CD4-positive, alpha-beta T cell (primary cell): ENCODE data around the gene ABHD10. TPM values are rescaled to one million over a fixed set of nuclear protein-coding genes. Genes with fewer than 3 reads are reported as not detected.
"Not testable (repeated sequence)": the region's sequence is repeated elsewhere in the genome, so short reads cannot be mapped to it uniquely, and the experiment has no call there.

Experiments
- ATAC-seq: fragments of 200-7000 bp; cut with Tn5 transposase; one replicate; pipeline ENCODE4 v1.10.0; 2022; ENCODE audit warnings: mild to moderate bottlenecking; ENCODE audit not compliant: poor library complexity
- CTCF ChIA-PET: fragments of 350-600 bp; sonication (Branson Sonifier 250); formaldehyde crosslinking; loops from one replicate; lab custom pipeline; 2021; ENCODE audit warnings: antibody characterized with exemption, inconsistent platforms; lab: Charles Lee
- POLR2A ChIA-PET: fragments of 350-600 bp; sonication (Branson Sonifier 250); formaldehyde crosslinking; loops from one replicate; lab custom pipeline; 2021; ENCODE audit warnings: antibody characterized with exemption, inconsistent platforms; lab: Charles Lee
- DNase-seq, 14 experiments: peaks; one replicate each; pipeline ENCODE4 v3.0.0-alpha.2; 2013 to 2020; ENCODE audit warnings: mixed read lengths in 2 of 14
- H3K27ac ChIP-seq, 2 donors: one replicate each; pipeline versions ENCODE4 v1.5.1 to v1.7.0; 2013; ENCODE audit warnings: low read length in 2 of 2, low read depth in 1 of 2, mild to moderate bottlenecking in 1 of 2
- H3K27me3 ChIP-seq, 2 experiments: 1 replicate in 1 of 2; 2 replicates in 1 of 2; pipeline versions ENCODE4 v1.6.1 to v1.7.0; 2013; ENCODE audit warnings: low read length in 2 of 2, control low read depth in 1 of 2, mild to moderate bottlenecking in 1 of 2, moderate library complexity in 1 of 2; ENCODE audit not compliant: insufficient read depth in 2 of 2, control insufficient read depth in 1 of 2
- H3K36me3 ChIP-seq: one replicate; pipeline ENCODE4 v1.6.1; 2013; ENCODE audit warnings: low read length, control low read depth; ENCODE audit not compliant: insufficient read depth
- H3K4me1 ChIP-seq: one replicate; pipeline ENCODE4 v1.6.1; 2013; ENCODE audit warnings: low read length, control low read depth; ENCODE audit not compliant: insufficient read depth
- H3K4me3 ChIP-seq: one replicate; pipeline ENCODE4 v1.5.1; 2013; ENCODE audit warnings: mild to moderate bottlenecking, low read length, moderate library complexity
- H3K9me3 ChIP-seq, 2 experiments: 1 replicate in 1 of 2; 2 replicates in 1 of 2; pipeline versions ENCODE4 v1.6.1 to v1.7.0; 2013; ENCODE audit warnings: low read length in 2 of 2, mild to moderate bottlenecking in 2 of 2, control low read depth in 1 of 2, moderate library complexity in 1 of 2; ENCODE audit not compliant: control insufficient read depth in 1 of 2, insufficient read depth in 1 of 2
- H3K27ac Mint-ChIP-seq: one replicate; pipeline ENCODE4 v1.8.0; 2020; ENCODE audit warnings: mixed read lengths
- H3K27me3 Mint-ChIP-seq: one replicate; pipeline ENCODE4 v1.8.0; 2021; ENCODE audit warnings: mixed read lengths
- H3K36me3 Mint-ChIP-seq: one replicate; pipeline ENCODE4 v1.8.0; 2021; ENCODE audit warnings: low read depth, mixed read lengths
- H3K4me1 Mint-ChIP-seq: one replicate; pipeline ENCODE4 v1.8.0; 2021; ENCODE audit warnings: low read depth, mixed read lengths
- H3K4me3 Mint-ChIP-seq: one replicate; pipeline ENCODE4 v1.8.0; 2020; ENCODE audit warnings: mild to moderate bottlenecking, mixed read lengths
- H3K9me3 Mint-ChIP-seq: one replicate; pipeline ENCODE4 v1.8.0; 2020; ENCODE audit warnings: mixed read lengths
- intact Hi-C, 2 experiments: fragments of 100-400 bp; cut with DNase I in 1 of 2; cut with micrococcal nuclease in 1 of 2; formaldehyde crosslinking; loops; one replicate each; pipeline versions ENCODE4 v1.15.1 to v1.9.0; 2023 to 2025; cut with DNase I, micrococcal nuclease
- total RNA-seq, 174 experiments: library from RNA in 2 of 174; stranded (reverse) in 2 of 174; gene quantifications; one replicate each; pipeline ENCODE4 v1.2.3 and lab custom pipeline; 2021 to 2026
- TF ChIP-seq, protein P1 (sequence below): fragments of 200-600 bp; IDR thresholded peaks from one replicate; pipeline ENCODE4 v1.8.0; 2022; ENCODE audit warnings: antibody characterized with exemption, mild to moderate bottlenecking

Gene ABHD10
- total RNA-seq, 2 experiments from 2014 or later = 28.2 to 32.5 TPM

DNA sequence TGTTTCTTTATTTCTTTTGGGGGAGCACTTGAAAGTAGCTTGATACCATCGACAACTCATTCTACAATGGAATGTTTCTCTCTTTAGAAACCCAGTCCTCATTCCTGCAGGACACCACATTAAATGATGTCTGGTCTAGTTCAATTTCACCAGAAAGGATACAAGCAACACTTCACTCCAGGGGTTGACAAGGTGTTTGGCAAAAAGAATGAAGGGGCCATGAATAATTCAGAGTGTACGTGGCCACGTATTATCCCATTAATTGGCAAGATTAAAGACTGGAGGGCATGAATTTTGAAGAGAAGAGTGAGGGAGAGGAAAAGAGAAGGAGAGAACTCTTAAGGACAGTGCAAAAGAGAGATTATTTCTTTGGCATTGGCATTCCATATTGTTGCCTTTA is 56.4 kb downstream of the ABHD10 start:
- DNase-seq (no peak), ATAC-seq (no peak)
- Mint-ChIP-seq H3K36me3 (no peaks in the 10 kb centered on the region), H3K4me3 (no peak overlapping the region), H3K27me3 (no peaks in the 10 kb centered on the region), H3K4me1 (no peaks in the 10 kb centered on the region), H3K9me3 (peaks cover 2% of the 10 kb centered on the region), H3K27ac (no peak overlapping the region)
- intact Hi-C loops = no loop called here
- Histone ChIP-seq H3K4me3 (no peak overlapping the region), H3K27ac (no peak overlapping the region), H3K9me3 (no peaks in the 10 kb centered on the region), H3K27me3 (no peaks in the 10 kb centered on the region), H3K4me1 (no peaks in the 10 kb centered on the region), H3K36me3 (no peaks in the 10 kb centered on the region)
- ChIA-PET CTCF (no interaction called here), POLR2A (no interaction called here)
- TF ChIP-seq, protein P1, sequence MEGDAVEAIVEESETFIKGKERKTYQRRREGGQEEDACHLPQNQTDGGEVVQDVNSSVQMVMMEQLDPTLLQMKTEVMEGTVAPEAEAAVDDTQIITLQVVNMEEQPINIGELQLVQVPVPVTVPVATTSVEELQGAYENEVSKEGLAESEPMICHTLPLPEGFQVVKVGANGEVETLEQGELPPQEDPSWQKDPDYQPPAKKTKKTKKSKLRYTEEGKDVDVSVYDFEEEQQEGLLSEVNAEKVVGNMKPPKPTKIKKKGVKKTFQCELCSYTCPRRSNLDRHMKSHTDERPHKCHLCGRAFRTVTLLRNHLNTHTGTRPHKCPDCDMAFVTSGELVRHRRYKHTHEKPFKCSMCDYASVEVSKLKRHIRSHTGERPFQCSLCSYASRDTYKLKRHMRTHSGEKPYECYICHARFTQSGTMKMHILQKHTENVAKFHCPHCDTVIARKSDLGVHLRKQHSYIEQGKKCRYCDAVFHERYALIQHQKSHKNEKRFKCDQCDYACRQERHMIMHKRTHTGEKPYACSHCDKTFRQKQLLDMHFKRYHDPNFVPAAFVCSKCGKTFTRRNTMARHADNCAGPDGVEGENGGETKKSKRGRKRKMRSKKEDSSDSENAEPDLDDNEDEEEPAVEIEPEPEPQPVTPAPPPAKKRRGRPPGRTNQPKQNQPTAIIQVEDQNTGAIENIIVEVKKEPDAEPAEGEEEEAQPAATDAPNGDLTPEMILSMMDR = no peak

DNA sequence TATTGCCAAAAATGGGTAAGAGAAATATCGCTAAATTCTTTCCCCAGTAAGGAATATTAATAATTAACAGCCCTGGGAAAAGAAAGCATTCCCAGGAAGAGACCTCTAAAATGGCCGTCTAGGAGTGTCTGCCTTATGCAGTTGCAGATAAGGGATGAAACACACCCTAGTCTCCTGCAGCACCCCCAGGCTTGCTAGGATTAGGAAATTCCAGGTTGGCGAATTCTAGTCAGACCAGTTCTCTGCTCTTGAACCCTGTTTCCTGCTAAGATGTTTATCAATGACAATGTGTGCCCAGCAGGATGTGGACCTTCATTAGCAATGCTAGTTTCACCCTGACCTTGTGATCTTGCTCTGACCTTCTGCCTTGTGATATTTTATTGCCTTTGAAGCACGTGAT is 58.4 kb downstream of the ABHD10 start:
- H3K27me3 Mint-ChIP-seq, H3K36me3 Mint-ChIP-seq, POLR2A ChIA-PET, intact Hi-C loops, H3K9me3 ChIP-seq, H3K27ac Mint-ChIP-seq, H3K4me3 Mint-ChIP-seq, H3K36me3 ChIP-seq, H3K4me1 Mint-ChIP-seq, CTCF ChIA-PET, DNase-seq, H3K27me3 ChIP-seq, H3K9me3 Mint-ChIP-seq, H3K4me3 ChIP-seq, ATAC-seq, H3K27ac ChIP-seq, H3K4me1 ChIP-seq: not testable (repeated sequence)

DNA sequence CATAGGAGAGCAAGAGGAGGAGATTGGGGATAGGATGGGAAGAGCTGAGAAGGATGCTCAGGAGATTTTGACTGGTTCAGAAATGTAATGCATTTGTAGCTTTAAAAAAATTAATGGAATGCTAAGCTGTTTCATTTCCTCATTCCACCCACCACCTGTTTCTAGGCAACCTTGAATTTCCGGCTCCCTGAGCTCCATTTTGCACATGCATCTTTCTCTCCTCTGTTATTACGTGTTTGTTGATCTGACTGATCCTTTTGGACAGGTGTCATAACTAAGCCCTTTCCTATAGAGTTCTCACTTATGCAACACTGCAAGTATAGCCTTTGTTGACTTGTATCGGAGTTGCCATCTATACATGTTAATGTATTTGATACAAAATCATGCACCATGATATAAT is 60.0 kb downstream of the ABHD10 start:
- Mint-ChIP-seq H3K27me3 (no peaks in the 10 kb centered on the region), H3K36me3 (no peaks in the 10 kb centered on the region), H3K27ac (no peak overlapping the region), H3K4me3 (no peak overlapping the region), H3K9me3 (peaks cover 2% of the 10 kb centered on the region), H3K4me1 (no peaks in the 10 kb centered on the region)
- Histone ChIP-seq H3K27me3 (no peaks in the 10 kb centered on the region), H3K36me3 (no peaks in the 10 kb centered on the region), H3K27ac (no peak overlapping the region), H3K4me1 (no peaks in the 10 kb centered on the region), H3K4me3 (no peak overlapping the region), H3K9me3 (no peaks in the 10 kb centered on the region)
- POLR2A ChIA-PET = no interaction called here
- intact Hi-C loops = no loop called here
- CTCF ChIA-PET = interaction anchor here (1.2 kb wide), 1 partner anchor 25 kb away, joined by 4 read pairs; no protein-coding TSS in a partner anchor
- ATAC-seq (no peak), DNase-seq (no peak)
- TF ChIP-seq, protein P1 = no peak

DNA sequence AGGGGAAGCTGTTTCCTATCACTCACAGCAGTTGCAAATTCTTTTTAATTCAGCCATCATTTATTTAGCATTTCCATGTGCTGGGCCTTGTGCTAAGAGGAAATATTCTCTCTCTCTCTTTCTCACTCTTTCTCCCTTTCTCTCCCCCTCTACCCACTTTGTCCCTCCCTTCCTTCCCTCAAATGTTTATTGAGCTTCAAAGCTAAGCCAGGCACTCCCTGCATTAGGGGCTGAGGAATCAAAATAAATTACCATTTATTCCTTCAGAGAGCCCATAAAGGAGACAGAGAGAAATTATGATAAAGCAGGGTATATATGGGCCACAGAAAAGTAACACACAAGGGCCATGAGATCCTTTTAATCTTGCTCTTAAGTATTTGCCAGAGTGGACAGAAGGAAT is 62.5 kb downstream of the ABHD10 start:
- intact Hi-C loops = loop anchor here in 1 of 2 experiments (5.0 kb wide), 1 partner anchor 54 kb away; no protein-coding TSS in a partner anchor
- Histone ChIP-seq H3K36me3 (no peaks in the 10 kb centered on the region), H3K4me1 (no peaks in the 10 kb centered on the region), H3K4me3 (no peak overlapping the region), H3K27me3 (no peaks in the 10 kb centered on the region), H3K27ac (no peak overlapping the region), H3K9me3 (no peaks in the 10 kb centered on the region)
- no peak for DNase-seq
- H3K27ac Mint-ChIP-seq = no peak overlapping the region
- TF ChIP-seq, protein P1 = no peak
- POLR2A ChIA-PET = interaction anchor here (1.0 to 1.2 kb wide), 2 partner anchors 31 to 63 kb away, joined by 3 read pairs; partner anchors contain the start of gene ABHD10
- H3K9me3 Mint-ChIP-seq = peaks cover 2% of the 10 kb centered on the region
- no peaks in the 10 kb centered on the region for H3K36me3 Mint-ChIP-seq
- CTCF ChIA-PET = interaction anchor here (1.3 kb wide), 1 partner anchor 28 kb away, joined by 3 read pairs; no protein-coding TSS in a partner anchor
- no peak overlapping the region for H3K4me3 Mint-ChIP-seq
- no peaks in the 10 kb centered on the region for H3K27me3 Mint-ChIP-seq
- H3K4me1 Mint-ChIP-seq = no peaks in the 10 kb centered on the region
- no peak for ATAC-seq
